ENCODE measurements around the gene TRIM2.
A peak's percentile ranks its signal among the peaks of the same experiment; 100 is the strongest.

The TRIM2 gene

DNA sequence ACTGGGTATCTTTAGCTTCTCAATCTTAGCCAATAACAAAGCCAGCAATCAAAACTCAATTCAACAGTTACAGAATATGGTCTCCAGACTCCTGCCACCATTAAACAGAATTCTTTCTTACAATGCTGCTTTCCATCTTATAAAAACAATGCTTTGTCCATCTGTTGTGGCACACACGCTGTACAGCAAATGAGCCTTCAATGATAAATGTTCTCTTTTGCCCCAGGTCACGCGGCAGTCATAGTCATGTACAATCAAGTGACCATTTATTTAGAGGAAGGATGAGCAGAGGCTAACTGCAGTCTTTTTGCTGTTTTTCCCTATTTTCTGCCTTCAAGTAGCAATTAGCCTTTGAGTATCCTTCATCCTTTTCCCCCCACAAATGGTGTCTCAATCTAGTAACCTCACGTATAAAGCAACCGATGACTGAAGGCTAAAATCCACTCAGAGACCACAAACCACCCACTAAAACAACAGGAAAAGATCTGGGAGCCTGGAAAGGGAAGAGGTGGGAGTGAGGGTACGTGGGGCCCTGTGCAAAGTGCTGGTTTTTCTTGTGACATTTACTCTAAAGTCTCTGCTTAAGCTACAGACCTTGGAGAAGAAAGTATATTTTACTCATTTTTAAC, 24.4 kb downstream of the TRIM2 start:
- Histone ChIP-seq H3K4me1 (ENCODE audit: control insufficient read depth, low read length) (peaks cover 1% of the 10 kb centered on the region), H3K79me2 (ENCODE audit: control insufficient read depth, low read length) (no peaks in the 10 kb centered on the region), H3K27ac (ENCODE audit: low read depth, low read length) (no peak overlapping the region), H3K9me3 (ENCODE audit: control insufficient read depth, insufficient read depth, low read length) (peaks cover 16% of the 10 kb centered on the region), H3F3A (ENCODE audit: control insufficient read depth, insufficient read depth) (no peaks in the 10 kb centered on the region), H3K9me2 (replicated peaks; ENCODE audit: control insufficient read depth, low read length) (no peaks in the 10 kb centered on the region), H3K4me2 (ENCODE audit: low read length) (no peak overlapping the region), H3K36me3 (ENCODE audit: control insufficient read depth, low read length) (no peaks in the 10 kb centered on the region), H4K20me1 (ENCODE audit: control insufficient read depth, insufficient read depth, low read depth, low read length) (no peaks in the 10 kb centered on the region), H3K27me3 (ENCODE audit: control insufficient read depth, low read length) (peaks cover 21% of the 10 kb centered on the region), H3K4me3 (ENCODE audit: low read length) (no peak overlapping the region)
- TF ChIP-seq, protein P1, sequence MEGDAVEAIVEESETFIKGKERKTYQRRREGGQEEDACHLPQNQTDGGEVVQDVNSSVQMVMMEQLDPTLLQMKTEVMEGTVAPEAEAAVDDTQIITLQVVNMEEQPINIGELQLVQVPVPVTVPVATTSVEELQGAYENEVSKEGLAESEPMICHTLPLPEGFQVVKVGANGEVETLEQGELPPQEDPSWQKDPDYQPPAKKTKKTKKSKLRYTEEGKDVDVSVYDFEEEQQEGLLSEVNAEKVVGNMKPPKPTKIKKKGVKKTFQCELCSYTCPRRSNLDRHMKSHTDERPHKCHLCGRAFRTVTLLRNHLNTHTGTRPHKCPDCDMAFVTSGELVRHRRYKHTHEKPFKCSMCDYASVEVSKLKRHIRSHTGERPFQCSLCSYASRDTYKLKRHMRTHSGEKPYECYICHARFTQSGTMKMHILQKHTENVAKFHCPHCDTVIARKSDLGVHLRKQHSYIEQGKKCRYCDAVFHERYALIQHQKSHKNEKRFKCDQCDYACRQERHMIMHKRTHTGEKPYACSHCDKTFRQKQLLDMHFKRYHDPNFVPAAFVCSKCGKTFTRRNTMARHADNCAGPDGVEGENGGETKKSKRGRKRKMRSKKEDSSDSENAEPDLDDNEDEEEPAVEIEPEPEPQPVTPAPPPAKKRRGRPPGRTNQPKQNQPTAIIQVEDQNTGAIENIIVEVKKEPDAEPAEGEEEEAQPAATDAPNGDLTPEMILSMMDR (IDR thresholded peaks at IDR 0.05; ENCODE audit: low read depth, low read length, poor library complexity, severe bottlenecking) = no peak
- no peak for TF ChIP-seq EZH2phosphoT487 (IDR thresholded peaks at IDR 0.05; ENCODE audit: borderline replicate concordance, low read length)

DNA sequence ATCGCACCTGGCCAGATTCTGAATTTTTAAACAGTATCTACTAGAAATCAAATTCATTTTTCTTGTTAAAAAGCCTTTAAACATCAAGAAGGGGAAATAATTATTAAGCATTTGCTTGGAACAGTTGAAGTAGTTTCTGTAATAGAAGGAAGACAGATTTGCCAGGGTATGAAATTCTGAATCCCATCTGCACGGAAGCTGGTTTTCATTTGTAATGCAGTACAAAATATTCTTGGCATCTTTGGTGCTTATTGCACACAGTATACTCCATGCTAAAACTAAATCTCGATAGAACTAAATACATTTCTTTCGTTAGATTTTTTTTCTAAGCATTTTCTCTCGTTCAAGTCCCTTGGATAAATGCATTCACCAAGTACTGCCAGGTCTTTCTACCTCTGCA, 25.3 kb downstream of the TRIM2 start:
- no peaks in the 10 kb centered on the region for H3K79me2 ChIP-seq (ENCODE audit: control insufficient read depth, low read length)
- H3K9me3 ChIP-seq (ENCODE audit: control insufficient read depth, insufficient read depth, low read length) = peaks cover 9% of the 10 kb centered on the region
- no peaks in the 10 kb centered on the region for H4K20me1 ChIP-seq (ENCODE audit: control insufficient read depth, insufficient read depth, low read depth, low read length)
- H3K36me3 ChIP-seq (ENCODE audit: control insufficient read depth, low read length) = no peaks in the 10 kb centered on the region
- no peak overlapping the region for H3K4me3 ChIP-seq (ENCODE audit: low read length)
- no peaks in the 10 kb centered on the region for H3K4me1 ChIP-seq (ENCODE audit: control insufficient read depth, low read length)
- no peak overlapping the region for H3K27ac ChIP-seq (ENCODE audit: low read depth, low read length)
- no peaks in the 10 kb centered on the region for H3K9me2 ChIP-seq (replicated peaks; ENCODE audit: control insufficient read depth, low read length)
- H3K27me3 ChIP-seq (ENCODE audit: control insufficient read depth, low read length) = peaks cover 25% of the 10 kb centered on the region
- TF ChIP-seq, protein P1 (IDR thresholded peaks at IDR 0.05; ENCODE audit: low read depth, low read length, poor library complexity, severe bottlenecking) = no peak
- no peak for TF ChIP-seq EZH2phosphoT487 (IDR thresholded peaks at IDR 0.05; ENCODE audit: borderline replicate concordance, low read length)
- H3F3A ChIP-seq (ENCODE audit: control insufficient read depth, insufficient read depth) = no peaks in the 10 kb centered on the region
- H3K4me2 ChIP-seq (ENCODE audit: low read length) = no peak overlapping the region

DNA sequence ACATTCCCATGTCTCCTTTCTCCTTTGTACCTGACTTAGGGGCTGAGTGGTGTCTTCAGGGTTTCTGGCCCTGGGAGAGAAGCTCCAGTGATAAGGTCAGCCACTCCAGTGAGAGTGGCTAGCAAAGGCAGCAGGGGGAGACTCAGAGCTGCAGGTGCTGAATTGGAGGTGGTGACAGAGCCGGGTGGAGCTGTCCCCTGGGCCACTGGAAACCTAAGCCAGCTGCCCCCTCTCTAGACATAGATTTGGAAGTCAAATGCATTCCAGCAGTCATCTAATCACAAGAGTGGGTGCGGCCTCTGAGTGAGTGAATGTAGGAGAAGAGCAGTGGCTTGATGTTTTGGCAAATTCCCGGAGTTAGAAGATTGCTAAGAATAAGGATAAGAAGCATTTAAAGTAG, 28.5 kb downstream of the TRIM2 start:
- Histone ChIP-seq H4K20me1 (ENCODE audit: control insufficient read depth, insufficient read depth, low read depth, low read length) (no peaks in the 10 kb centered on the region), H3F3A (ENCODE audit: control insufficient read depth, insufficient read depth) (no peaks in the 10 kb centered on the region), H3K9me2 (replicated peaks; ENCODE audit: control insufficient read depth, low read length) (no peaks in the 10 kb centered on the region), H3K4me1 (ENCODE audit: control insufficient read depth, low read length) (no peaks in the 10 kb centered on the region), H3K27ac (ENCODE audit: low read depth, low read length) (no peak overlapping the region), H3K9me3 (ENCODE audit: control insufficient read depth, insufficient read depth, low read length) (no peaks in the 10 kb centered on the region), H3K4me3 (ENCODE audit: low read length) (no peak overlapping the region), H3K4me2 (ENCODE audit: low read length) (no peak overlapping the region), H3K27me3 (ENCODE audit: control insufficient read depth, low read length) (peaks cover 25% of the 10 kb centered on the region), H3K36me3 (ENCODE audit: control insufficient read depth, low read length) (no peaks in the 10 kb centered on the region), H3K79me2 (ENCODE audit: control insufficient read depth, low read length) (no peaks in the 10 kb centered on the region)
- TF ChIP-seq, protein P1 (IDR thresholded peaks at IDR 0.05; ENCODE audit: low read depth, low read length, poor library complexity, severe bottlenecking) = peak; percentile 30
- TF ChIP-seq EZH2phosphoT487 (IDR thresholded peaks at IDR 0.05; ENCODE audit: borderline replicate concordance, low read length) = no peak

All from DOHH2 (cell line).